Kidney (tissue), 14 donors: Measurements from ENCODE around the gene GOLGA6L2. TPM values are rescaled to one million over a fixed set of nuclear protein-coding genes. Genes with fewer than 3 reads are reported as not detected.
"Not testable (repeated sequence)": the region's sequence is repeated elsewhere in the genome, so short reads cannot be mapped to it uniquely, and the experiment has no call there.

Experiments used
- DNase-seq, 5 donors: peaks; one replicate each; pipeline ENCODE4 v3.0.0-alpha.2; 2013 to 2020
- FAIRE-seq: peaks from 2 replicates; lab custom pipeline; 2012; peaks lifted over from hg19 to GRCh38; lab: Jason Lieb, UNC
- H3K27ac ChIP-seq, 2 donors: one replicate each; pipeline ENCODE4 v1.7.0; 2013; ENCODE audit warnings: low read depth in 2 of 2, low read length in 2 of 2, inconsistent platforms in 1 of 2
- H3K27me3 ChIP-seq: one replicate; pipeline ENCODE4 v1.7.1; 2013; ENCODE audit warnings: low read length, inconsistent platforms; ENCODE audit not compliant: control insufficient read depth, insufficient read depth
- H3K36me3 ChIP-seq, 3 donors: one replicate each; pipeline versions ENCODE4 v1.7.0 to v1.7.1; 2013; ENCODE audit warnings: low read length in 3 of 3, control low read depth in 1 of 3, inconsistent platforms in 1 of 3; ENCODE audit not compliant: insufficient read depth in 3 of 3, control insufficient read depth in 2 of 3
- H3K4me1 ChIP-seq, 3 donors: one replicate each; pipeline versions ENCODE4 v1.7.0 to v1.7.1; 2013; ENCODE audit warnings: low read length in 3 of 3, inconsistent platforms in 1 of 3, low read depth in 1 of 3; ENCODE audit not compliant: control insufficient read depth in 2 of 3, insufficient read depth in 2 of 3
- H3K4me3 ChIP-seq, 3 donors: one replicate each; pipeline versions ENCODE4 v1.7.0 to v1.8.1; 2013; ENCODE audit warnings: low read length in 3 of 3, control low read depth in 1 of 3, inconsistent platforms in 1 of 3
- H3K9ac ChIP-seq, 3 donors: one replicate each; pipeline versions ENCODE4 v1.7.0 to v1.7.1; 2013; ENCODE audit warnings: low read length in 3 of 3, control low read depth in 1 of 3, inconsistent platforms in 1 of 3
- H3K9me3 ChIP-seq, 3 donors: one replicate each; pipeline versions ENCODE4 v1.7.0 to v1.7.1; 2013; ENCODE audit warnings: low read length in 3 of 3, control low read depth in 1 of 3, inconsistent platforms in 1 of 3; ENCODE audit not compliant: control insufficient read depth in 2 of 3, insufficient read depth in 1 of 3
- CTCF ChIP-seq: IDR thresholded peaks from 3 replicates; pipeline ENCODE4 v1.5.1; 2012; ENCODE audit warnings: mild to moderate bottlenecking, moderate library complexity, borderline replicate concordance; ENCODE audit not compliant: insufficient read depth; ENCODE audit errors: extremely low read depth
- intact Hi-C: fragments of 100-400 bp; cut with DNase I; formaldehyde crosslinking; loops from one replicate; pipeline ENCODE4 v1.11.1; 2022
- polyA plus RNA-seq: library from polyadenylated mRNA; stranded (reverse); fragments of 350-450 nt; fragmentation: Illumina TruSeq; extraction: RNeasy Lipid Tissue Mini Kit (QIAGEN cat#74804); gene quantifications from one replicate; pipeline ENCODE4 v1.2.3, GENCODE V29; 2014; ENCODE audit warnings: low read depth, low replicate concordance; ENCODE audit not compliant: insufficient read depth
- total RNA-seq: library from RNA; stranded (reverse); fragmentation: NEBNext Ultra II Directional; extraction: Animal tissue kit (Norgen Biotek cat#: 25700); gene quantifications from one replicate; pipeline ENCODE4 v1.2.1, GENCODE V29; 2021
- donor health status: control.
- donor health status: control.
- donor health status: control.
- donor health status: control.
- donor health status: control.
- donor health status: DM: yes; HTN: yes; CAD: no.
- donor health status: Normal renal cell carcinoma (clear cell type).

GOLGA6L2 gene
- total and polyA plus RNA-seq, 2 donors from 2014 or later, result not detected

DNA sequence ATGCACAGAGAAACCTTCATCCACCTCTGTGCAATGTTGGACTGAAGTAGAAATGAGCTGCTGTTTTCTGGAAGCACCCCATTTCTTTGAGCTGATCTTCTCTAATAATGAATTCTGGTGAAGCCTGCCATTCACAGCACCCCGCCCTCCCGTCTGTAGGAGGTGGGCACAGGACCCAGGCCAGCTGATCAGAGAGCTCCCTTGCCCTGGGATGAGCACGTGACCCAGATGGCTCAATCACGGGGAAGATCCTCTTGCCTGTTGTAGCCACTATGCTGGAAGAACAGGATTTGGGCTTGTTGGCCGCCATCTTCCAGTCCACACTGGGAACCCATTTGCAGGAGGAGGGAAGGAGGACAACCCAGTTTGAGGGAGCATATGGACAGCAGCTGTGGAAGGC, 44.5 kb downstream of the GOLGA6L2 start:
- Histone ChIP-seq H3K36me3 (no peaks in the 10 kb centered on the region), H3K27me3 (no peaks in the 10 kb centered on the region), H3K4me1 (no peaks in the 10 kb centered on the region), H3K9me3 (no peaks in the 10 kb centered on the region), H3K9ac (no peak overlapping the region), H3K27ac (no peak overlapping the region), H3K4me3 (no peak overlapping the region)
- FAIRE-seq (no peak), DNase-seq (no peak)
- TF ChIP-seq CTCF, result no peak
- intact Hi-C loops, result no loop called here

DNA sequence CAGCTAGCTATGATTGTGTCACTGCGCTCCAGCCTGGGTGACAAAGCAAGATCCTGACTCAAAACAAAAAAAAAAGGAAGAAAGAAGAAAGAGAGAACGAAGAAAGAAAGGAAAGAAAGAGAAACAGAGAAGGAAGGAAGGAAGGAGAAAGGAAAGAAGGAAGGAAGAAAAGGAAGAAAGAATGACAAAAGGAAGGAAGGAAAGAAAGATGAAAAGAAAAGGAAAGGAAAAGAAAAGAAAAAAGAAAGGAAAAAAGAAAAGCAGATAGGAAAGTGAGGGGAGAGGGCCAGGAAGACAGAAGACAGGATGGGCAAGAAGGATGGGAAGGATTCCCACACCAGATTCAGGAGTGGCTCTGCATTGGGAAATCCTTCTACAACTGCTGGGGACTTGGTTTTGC, 44.9 kb downstream of the GOLGA6L2 start:
- H3K9me3 ChIP-seq, result no peaks in the 10 kb centered on the region
- no peak for TF ChIP-seq CTCF
- no peaks in the 10 kb centered on the region for H3K27me3 ChIP-seq
- FAIRE-seq, result no peak
- no peak for DNase-seq
- no peaks in the 10 kb centered on the region for H3K4me1 ChIP-seq
- intact Hi-C loops, result no loop called here
- H3K27ac ChIP-seq, result no peak overlapping the region
- H3K9ac ChIP-seq, result no peak overlapping the region
- H3K4me3 ChIP-seq, result no peak overlapping the region
- H3K36me3 ChIP-seq, result no peaks in the 10 kb centered on the region

- Histone ChIP-seq H3K27ac (no peak overlapping the region), H3K9ac (no peak overlapping the region), H3K36me3 (no peaks in the 10 kb centered on the region), H3K9me3 (no peaks in the 10 kb centered on the region), H3K27me3 (no peaks in the 10 kb centered on the region), H3K4me1 (no peaks in the 10 kb centered on the region), H3K4me3 (no peak overlapping the region)
- DNase-seq, result peak in 2 of 5 donors; percentile 5 to 72
- intact Hi-C loops, result no loop called here
- no peak for FAIRE-seq
- no peak for TF ChIP-seq CTCF
Measured at GRCh38 chr15:23401627-23402026, 45.4 kb downstream of the GOLGA6L2 start.

DNA sequence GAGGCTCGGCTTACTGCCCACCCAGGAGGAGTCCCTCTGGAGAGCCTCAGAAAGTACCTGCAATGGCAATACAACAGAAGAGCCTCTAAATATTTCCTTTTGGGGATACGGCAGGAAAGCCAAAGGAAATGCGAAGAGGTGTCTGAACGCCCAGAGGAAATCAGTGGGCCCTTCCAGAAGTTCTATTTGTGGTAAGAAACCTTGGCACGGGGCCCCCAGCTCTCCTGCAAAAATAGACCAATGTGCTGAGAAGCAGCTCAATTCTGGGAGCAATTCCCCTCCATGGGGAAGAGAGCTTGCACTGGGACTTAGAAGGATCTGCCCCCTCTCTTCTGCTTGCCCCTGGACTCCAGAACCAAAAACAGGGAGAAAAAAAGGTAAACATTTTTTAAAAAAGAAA, 47.8 kb downstream of the GOLGA6L2 start:
- H3K27ac ChIP-seq, intact Hi-C loops, DNase-seq, H3K9ac ChIP-seq, H3K4me1 ChIP-seq, H3K4me3 ChIP-seq, H3K9me3 ChIP-seq, H3K27me3 ChIP-seq, H3K36me3 ChIP-seq, FAIRE-seq: not testable (repeated sequence)

DNA sequence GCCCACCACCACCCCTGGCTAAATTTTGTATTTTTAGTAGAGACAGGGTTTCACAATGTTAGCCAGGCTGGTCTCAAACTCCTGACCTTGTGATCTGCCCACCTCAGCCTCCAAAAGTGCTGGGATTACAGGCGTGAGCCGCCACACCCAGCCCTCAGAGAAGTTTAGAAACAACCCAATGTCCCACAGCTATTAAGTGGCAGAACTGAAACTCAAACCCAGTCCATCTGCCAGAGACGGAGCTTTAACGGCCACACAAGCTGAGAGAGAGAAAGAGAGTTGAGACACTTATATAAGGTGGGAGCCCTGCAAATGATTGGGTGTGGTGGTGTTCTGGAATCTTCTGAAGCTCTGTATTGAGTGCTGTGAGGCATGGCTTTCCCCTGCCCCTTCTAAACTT, 48.7 kb downstream of the GOLGA6L2 start:
- H3K4me3 ChIP-seq, H3K36me3 ChIP-seq, FAIRE-seq, H3K9ac ChIP-seq, DNase-seq, H3K9me3 ChIP-seq, H3K27ac ChIP-seq, H3K27me3 ChIP-seq, intact Hi-C loops, H3K4me1 ChIP-seq: not testable (repeated sequence)
